ENCODE measurements around the gene ZNF708.
"Not testable (repeated sequence)": the region's sequence is repeated elsewhere in the genome, so short reads cannot be mapped to it uniquely, and the experiment has no call there.

The ZNF708 gene

GRCh38 chr19:21259421-21260124 is 69.6 kb downstream of the ZNF708 start:
- not testable (repeated sequence) for DNase-seq

- DNase-seq, result no peak
Observed at GRCh38 chr19:21256722-21257121, 72.5 kb downstream of the ZNF708 start.

All from activated effector memory CD4-positive, alpha-beta T cell treated with anti-CD3 and anti-CD28 coated beads, Interleukin-2, amount 50 U/mL, for 16 hours (primary cell).